Jurkat, Clone E6-1 (cell line): ENCODE data around the gene PTTG1IP.

Experiments
- DNase-seq: peaks from one replicate; pipeline ENCODE4 v3.0.0-alpha.2; 2011; ENCODE audit warnings: low read depth, low spot score
- H3K4me3 ChIP-seq: 2 replicates; pipeline ENCODE4 v1.5.1; 2011; ENCODE audit warnings: mild to moderate bottlenecking, low read length, control low read depth, moderate library complexity

PTTG1IP gene

DNA sequence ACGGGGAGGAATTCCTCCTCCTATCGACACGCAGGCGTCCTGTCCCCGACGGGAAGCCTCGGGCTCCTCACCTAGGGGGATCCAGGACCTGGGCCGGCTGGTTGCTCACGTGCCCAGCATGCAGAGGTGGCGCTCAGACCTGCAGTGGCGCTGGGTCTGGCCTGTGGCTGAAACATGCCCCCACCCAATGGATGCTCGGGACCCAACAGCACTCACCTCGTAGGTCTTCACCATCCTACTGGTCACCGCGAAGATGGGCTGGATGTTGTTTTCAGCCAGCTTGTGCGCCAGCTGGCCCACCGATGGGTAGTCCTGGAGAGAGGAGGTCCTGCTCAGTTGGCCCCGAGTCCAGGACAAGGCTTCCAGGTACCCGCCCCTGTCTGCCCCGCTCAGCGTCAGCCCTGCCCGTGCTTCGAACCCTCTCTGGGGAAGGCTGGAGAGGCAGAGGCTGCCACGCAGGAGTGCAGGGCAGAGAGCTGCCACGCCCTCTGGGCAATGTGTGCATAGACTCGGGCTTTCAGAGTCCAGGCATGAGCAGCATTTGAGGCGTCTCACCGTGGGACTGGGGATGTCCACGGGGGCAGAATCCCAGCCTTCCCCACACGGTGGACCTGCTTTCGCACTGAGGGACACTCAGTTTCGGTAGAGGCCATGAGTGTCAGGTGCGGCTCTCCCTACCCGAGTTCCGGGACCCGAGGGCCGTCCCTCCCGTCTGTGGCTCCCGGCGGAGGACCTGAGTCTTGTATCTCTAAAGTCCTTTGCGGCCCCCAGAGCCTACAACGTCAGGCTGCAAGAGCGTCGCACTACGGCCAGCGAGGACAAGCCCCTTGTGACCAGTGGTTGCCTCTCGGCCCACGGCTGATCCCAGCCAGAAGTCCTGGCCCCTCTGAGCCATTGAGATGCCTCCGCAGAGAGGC is 25.6 kb upstream of the PTTG1IP start:
- H3K4me3 ChIP-seq, result no peak overlapping the region
- no peak for DNase-seq

DNA sequence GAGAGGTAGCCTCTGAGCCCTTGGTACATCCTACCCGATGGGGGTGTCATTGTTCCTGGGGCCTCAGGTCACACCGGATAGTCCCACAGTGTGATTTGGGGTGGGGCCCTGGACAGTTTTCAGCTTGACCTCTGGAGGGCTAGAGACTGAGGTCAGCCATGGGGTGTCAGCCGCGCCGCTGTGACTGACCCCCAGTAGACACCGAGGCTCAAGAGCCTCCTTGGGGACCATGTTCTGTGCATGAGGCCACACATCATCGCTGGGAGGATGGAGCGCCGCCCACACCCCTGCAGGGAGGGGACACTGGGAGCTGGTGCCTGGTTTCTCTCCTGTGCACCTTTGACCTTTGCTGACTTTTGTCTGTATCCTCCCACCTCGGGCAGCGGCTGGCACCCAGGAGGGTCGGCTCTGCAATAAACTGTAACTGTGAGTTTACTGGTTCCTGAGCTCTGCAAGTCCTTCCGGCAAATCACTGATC is 24.6 kb upstream of the PTTG1IP start:
- no peak overlapping the region for H3K4me3 ChIP-seq
- no peak for DNase-seq

DNA sequence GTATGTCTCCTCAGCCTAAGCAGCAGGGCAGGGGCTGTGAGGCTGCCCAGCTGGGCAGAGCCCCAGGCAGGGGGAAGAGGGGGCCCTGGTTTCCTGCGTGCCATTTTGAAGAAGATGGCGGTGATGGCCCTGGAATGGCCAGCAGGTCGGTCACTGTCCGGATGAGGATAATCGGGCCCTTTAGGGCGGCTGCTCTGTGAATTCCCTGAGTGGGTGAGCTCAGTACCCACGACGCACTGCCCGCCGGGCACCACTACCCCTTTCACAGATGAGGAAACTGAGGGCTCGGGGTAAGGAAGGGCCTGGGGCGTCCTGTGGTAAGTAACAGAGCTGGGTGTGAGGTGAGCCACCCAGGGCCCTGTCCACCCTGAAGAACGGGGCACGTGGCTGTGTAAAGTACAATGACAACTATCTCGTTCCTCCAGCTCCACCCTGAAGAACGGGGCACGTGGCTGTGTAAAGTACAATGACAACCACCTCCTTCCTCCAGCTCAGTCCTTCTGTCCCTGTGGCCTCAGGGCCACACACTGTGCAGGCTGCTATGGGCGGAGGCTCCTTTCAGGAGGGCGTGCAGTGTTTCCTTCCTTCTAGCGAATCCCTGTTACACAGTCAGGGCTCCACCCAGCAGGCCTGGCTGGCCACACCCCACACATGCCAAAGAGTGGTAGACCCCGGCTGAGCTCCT is 24.0 kb upstream of the PTTG1IP start:
- DNase-seq, result no peak
- no peak overlapping the region for H3K4me3 ChIP-seq

DNA sequence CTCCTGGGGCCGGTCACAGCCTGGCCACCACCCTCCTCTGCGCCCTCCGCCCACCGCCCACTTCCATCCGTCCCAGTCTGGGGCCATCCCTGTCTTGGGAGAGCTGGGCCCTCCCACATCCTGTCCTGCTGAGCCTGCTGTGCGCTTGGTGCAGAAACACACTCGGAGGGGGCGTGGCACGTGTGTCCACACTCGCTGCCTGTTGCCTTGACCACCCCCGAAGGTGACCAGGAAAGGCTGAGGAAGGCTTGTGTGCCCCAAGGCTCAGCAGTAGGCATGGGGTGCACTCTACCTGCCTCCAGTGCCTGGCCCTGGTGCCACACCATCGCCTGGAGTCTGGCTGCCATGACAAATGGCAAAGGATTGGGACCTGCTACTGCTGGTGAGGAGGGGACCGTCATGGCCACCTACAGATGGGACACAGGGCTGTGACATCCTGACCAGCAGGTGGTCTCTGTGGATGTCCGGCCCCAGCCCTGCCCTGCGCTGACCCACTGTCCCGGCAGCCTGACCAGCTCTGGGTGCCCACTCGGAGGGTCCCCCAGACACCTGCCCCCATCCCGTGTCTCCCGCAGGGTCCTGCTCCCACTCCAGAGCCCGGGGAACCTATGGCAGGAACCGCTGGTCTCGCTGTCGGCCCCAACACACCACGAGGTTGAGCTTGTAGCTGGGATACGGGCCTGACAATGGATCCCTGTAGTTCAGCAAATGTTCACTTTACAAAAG is 23.2 kb upstream of the PTTG1IP start:
- no peak overlapping the region for H3K4me3 ChIP-seq
- DNase-seq, result no peak

DNA sequence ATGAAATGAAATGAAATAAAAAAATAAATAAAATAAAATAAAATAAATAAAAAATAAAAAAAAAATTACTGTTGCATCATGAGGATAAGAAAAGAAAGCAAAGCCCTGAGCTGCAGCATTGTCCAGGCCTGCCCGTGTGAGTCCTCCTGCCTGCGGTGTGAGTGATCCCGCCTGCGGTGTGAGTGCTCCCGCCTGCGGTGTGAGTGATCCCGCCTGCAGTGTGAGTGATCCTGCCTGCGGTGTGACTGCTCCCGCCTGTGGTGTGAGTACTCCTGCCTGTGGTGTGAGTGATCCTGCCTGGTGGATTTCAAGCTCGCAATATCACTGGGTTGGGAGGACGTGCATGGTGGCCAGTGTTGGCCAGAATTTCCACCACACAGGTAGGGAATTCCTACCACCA is 22.4 kb upstream of the PTTG1IP start:
- no peak overlapping the region for H3K4me3 ChIP-seq
- DNase-seq, result no peak

DNA sequence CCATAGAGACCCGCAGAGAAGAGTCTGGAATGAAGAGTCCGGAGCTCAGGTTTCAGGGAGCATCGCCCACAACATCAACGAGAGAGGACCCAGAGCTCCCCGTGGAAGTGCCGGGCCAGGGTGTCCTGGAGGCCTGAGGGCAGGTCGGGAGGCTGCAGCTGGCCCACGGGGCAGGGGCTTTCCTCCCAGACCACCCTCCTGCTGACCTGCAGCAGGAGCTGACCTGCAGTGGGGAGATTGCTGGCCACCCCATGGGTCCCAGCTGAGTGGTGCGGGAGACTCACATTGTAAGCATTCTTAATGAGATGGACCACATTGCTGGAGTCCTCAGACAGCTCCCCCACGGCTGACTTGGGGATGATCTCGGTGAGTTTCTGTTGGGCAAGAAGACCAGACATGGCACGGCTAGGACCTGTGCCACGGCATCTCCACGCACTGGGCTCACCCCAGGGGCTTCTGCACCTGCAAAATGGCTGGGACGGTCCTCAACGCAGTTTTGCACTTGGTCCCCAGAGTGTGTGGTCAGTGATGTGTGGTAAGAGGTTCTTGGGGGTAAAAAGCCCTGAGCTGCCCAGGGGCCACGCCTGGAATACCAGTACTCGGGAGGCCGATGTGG is 21.3 kb upstream of the PTTG1IP start:
- DNase-seq, result no peak
- H3K4me3 ChIP-seq, result no peak overlapping the region

DNA sequence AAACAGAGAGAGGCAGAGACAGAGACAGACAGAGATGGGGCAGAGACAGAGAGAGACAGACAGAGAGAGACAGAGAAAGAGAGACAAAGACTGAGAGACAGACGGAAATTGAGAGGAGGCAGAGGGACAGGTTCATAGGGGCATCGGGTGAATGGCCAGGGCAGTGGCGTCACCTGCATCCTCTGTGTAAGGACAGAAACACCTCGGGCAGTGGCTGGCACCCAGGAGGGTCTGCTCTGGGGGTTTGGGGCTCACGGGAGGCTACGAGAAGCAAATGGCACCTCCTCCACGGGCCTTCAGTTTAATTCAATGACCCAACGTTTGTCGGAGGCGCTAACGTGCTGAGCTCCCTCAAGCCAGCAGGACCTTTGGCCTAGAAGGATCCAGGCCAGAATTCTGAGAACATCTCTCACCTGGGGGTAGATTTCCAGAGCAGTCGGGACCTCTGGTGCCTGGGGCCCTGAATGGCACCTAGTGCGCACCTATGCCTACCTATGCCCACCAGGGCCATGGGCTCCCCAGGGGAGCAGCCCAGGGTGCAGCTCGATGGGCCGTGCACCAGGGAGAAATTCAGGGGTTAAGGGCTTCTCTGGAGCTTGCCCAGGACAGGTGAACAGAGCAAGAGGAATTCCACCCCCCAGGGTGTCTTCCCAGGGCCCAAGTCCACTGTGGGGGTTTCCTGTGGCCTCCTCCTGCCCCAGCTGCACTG is 20.6 kb upstream of the PTTG1IP start:
- no peak for DNase-seq
- no peak overlapping the region for H3K4me3 ChIP-seq

DNA sequence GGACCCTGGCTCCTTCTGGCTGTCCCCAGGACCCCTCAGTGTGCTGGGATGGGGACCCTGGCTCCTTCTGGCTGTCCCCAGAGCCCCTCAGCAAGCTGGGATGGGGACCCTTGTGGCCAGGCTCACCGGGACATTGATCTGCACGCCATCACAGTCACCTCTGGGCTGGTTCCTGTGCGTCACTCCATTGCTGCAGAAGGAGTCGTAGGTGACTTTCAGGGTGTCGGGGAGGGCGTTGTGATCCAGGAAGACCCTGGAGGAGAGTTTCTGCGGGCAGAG is 19.7 kb upstream of the PTTG1IP start:
- DNase-seq, result no peak
- H3K4me3 ChIP-seq, result no peak overlapping the region

DNA sequence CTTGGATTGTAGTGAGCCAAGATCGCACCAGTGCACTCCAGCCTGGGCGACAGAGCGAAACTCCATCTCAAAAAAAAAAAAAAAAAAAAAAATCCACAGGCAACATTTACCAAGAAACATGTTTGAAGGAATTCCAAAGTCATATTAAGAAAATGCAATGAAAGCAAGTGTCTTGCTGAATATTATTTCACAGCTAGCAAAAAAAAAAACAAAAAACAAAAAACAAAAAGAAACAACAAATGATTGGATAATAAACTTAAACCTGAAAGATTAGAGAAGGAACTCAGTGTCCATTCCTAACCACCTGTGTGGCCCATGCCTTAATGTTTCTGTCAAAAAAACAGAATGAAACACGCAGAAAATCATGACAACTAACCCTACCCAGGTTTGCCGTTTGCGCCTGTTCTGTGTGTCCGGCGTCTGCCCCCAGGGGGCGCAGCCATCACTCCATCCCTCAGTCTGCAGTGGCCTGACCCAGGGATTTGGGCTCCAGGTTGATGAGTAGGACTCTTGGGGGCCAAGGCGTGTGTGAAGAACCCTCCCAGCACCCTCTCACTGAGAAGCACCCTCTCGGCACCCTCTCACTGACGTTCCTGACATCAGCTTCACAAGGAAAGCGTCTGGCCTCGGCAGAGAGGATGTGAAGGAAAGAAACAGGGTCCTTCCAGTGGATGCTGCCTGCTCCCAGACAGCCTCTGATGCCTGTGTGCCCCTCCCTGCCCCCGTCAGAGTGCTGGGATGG is 19.2 kb upstream of the PTTG1IP start:
- peak; percentile 51 for DNase-seq
- H3K4me3 ChIP-seq, result no peak overlapping the region

DNA sequence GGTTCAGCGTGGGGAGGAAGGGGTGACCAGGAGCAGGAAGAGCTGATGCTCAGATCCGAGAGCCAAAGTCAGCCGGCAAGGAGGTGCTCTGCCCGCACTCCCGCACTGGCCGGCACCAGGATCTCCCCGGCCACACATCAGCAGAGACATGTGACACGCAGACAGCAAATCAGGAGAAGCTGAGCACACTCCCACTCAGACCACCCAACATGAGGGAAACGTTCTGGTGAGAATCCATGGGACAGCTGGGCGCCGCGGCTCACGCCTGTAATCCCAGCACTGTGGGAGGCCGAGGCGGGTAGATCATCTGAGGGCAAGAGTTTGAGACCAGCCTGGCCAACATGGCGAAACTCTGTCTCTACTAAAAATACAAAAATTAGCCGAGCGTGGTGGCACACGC is 18.6 kb upstream of the PTTG1IP start:
- DNase-seq, result no peak
- H3K4me3 ChIP-seq, result no peak overlapping the region

DNA sequence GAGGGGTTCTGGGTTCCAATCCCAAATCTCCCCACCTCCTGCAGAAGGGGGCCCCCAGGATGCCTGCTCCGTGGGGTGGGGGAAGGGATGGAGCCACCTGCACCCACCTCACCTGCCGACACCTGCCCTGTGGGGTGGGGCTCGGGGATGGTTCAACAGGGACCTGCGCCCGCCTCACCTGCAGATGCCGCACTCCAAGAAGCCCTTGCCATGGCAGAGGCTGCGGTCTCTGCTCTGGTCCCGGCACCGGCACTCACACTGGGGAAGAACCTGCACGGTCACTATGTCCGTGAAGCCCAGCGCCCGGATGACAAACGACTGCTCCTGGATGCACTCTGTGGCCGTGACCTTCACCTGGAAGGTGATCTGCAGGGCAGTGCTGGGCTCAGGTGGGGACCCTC is 18.1 kb upstream of the PTTG1IP start:
- H3K4me3 ChIP-seq, result no peak overlapping the region
- DNase-seq, result no peak

DNA sequence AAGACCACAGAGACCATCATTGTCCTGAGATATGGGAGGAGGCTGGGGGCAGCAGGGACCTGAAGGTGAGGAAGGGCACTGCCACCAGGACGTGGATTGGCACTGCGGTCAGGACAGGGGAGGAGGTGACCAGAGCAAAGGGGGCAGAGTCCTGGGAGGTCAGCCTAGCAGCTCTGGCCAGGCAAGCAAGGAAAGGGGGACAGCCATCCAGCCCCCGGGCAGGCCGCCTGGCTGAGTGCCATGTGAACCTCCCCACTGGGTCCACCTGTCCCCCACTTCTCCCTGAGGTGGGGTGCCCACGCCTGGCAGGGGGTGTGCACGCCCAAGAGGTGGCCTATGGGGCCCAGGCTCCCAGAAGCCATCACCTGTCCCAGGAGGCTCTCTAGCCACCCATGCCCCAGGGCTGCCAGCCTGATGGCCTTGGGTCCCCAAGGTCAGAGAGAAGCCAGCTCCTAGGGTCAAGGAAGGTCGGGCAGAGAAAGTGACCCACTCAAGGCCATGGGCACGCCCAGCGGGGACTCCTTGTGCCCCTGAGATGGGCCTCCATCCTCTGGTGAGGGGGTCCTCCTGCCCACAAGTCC is 17.6 kb upstream of the PTTG1IP start:
- H3K4me3 ChIP-seq, result no peak overlapping the region
- no peak for DNase-seq

DNA sequence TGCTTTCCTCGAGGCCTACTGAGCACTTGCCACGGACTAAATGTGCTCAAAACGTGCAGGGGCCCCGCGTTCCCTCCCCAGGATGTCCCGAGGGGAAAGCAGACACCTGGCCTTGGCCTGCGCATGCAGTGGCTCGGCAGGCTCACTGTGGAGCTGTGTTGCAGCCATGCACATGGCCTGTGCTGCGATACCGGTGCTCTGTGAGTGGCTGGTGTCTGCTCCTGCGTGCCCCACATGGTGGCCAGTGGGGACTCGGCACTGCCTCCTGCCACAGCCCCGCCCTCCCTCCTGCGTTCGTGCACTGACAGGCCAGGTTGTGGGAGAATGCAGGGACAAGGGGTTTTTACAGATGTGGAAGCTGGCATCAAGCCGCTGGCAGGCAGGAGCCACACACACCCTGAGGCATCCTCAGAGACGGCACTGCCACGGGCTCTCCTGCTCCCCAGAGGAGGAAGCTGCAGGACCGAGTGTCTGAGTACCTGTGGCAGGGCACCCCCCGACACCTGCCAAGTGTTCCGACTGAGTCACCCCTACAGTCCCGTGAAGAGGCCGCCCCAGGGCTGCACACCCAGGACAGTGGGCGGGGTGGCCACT is 16.9 kb upstream of the PTTG1IP start:
- DNase-seq, result no peak
- no peak overlapping the region for H3K4me3 ChIP-seq

DNA sequence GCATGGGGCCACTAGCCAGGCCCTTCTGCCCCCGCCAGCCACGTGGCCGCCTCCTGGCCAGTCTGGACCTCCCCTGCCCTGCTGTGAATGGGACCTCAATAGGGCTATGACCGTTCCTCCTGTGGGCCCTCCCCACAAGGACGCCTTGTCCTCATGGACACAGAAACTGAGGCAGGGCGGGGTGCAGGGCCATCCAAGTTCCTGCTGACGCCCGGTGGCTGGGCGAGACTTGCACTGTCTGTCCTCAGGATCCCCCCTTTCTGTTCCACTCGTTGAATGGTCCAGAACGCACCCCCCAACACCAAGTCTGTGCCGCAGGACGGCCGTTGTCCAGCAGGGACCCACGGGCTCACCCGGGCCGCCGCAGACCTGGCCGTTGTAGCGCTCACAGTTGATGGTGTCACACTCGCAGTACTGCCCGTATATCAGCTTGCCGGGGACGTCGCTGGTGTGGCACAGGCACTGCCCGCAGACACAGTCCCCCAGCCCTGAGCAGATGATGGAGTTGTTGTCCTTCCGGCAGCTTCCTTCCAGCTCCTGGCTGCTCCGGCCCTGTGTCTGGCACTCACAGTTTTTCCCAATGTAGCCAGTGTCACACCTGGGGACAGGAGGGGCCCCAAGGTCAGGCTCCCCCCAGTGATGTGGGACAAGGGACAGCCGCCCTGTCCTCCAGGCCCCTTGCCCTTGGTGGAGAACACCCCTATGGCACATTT is 16.3 kb upstream of the PTTG1IP start:
- H3K4me3 ChIP-seq, result no peak overlapping the region
- DNase-seq, result no peak

DNA sequence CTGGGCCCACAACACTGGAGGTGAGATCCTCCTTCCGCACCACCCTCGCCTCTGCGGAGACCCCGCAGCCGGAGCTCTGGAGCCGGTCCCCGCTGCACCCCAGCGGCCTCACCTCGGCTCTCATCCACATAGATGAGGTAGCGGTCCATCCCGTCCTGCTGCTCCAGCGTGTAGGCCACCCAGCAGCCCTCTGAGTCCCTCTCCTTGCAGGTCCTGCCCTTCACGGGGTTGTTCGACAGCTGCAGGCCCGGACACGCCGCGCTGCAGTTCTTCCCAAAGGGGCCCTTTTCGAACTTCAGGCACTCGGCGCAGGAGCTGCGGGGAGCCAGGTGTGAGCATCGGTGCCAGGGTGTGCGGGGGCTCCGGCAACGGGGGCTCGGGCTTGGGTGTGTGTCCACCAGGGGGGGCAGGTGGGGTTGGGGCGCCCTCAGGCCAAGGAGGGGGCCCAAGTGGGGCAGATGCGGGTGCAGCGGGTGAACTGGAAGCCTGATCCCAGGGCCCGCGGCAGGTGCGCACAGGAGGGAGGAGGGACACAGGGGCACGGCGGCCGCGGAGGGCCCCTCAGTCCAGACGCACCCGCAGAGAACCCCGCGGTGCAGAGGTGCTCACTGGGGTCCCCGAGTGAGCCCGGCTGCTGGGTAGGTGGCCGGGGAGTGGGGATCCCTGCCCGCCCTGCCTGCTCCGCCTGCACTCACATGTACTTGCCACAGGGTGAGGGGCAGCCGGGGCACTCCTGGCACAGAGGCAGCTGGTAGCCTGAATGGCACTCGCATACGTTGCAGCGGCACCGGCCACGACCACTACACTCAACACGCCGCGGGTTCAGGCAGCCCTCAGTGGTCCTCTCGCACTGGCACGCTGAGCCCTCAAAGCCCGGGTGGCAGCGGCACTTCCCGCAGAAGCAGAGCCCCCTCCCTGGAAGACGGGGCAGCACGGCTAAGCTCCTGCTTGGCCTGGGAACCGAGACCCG is 15.4 kb upstream of the PTTG1IP start:
- no peak for DNase-seq

More for the DNA sequence above, 15.4 kb upstream of the PTTG1IP start:
- no peak overlapping the region for H3K4me3 ChIP-seq
